ENCODE measurements around the gene PDLIM1.

The PDLIM1 gene

DNA sequence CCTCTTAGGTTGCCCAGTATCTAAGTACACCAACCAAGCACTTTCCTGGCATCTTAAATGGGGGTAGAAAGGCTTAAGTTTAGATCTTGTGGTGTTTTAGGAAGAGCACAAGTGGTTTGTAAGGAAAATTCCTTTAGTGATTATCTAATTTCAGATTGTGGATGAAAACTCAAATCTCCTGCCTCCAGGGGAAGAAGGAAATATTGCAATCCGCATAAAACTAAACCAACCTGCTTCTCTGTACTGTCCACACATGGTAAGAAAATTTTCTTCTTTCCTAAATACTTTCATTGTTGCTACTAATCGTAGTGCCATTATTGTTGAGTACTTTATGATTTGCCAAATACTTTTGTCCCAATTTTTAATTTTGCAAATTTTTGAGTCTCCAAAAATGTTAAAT is 65.7 kb downstream of the PDLIM1 start:
- Histone ChIP-seq H3K27me3 (replicated peaks; ENCODE audit: insufficient read depth, low read length) (no peaks in the 10 kb centered on the region), H3K4me2 (ENCODE audit: low read depth, low read length) (no peak overlapping the region), H3K36me3 (replicated peaks; ENCODE audit: insufficient read depth, low read length) (no peaks in the 10 kb centered on the region), H4K20me1 (ENCODE audit: insufficient read depth, low read length) (no peaks in the 10 kb centered on the region), H3K9me2 (replicated peaks; ENCODE audit: insufficient read depth, low read length) (no peaks in the 10 kb centered on the region), H3K9ac (ENCODE audit: low read length) (no peak overlapping the region), H3K79me2 (ENCODE audit: low read length) (no peaks in the 10 kb centered on the region), H3K27ac (ENCODE audit: low read length) (no peak overlapping the region), H3K4me3 (ENCODE audit: low read length) (no peak overlapping the region), H3K9me3 (replicated peaks; ENCODE audit: insufficient read depth, low read length) (no peaks in the 10 kb centered on the region), H2AFZ (ENCODE audit: low read length) (no peak overlapping the region), H3F3A (ENCODE audit: insufficient read depth, low read length) (no peaks in the 10 kb centered on the region), H3K4me1 (ENCODE audit: low read length) (no peaks in the 10 kb centered on the region)
- no peak for DNase-seq
- TF ChIP-seq CTCF (IDR thresholded peaks at IDR 0.05; ENCODE audit: low read length) (no peak), EZH2 (optimal IDR thresholded peaks at IDR 0.05; ENCODE audit: low read depth, low read length) (no peak), EZH2phosphoT487 (IDR thresholded peaks at IDR 0.05; ENCODE audit: low read length) (no peak)

DNA sequence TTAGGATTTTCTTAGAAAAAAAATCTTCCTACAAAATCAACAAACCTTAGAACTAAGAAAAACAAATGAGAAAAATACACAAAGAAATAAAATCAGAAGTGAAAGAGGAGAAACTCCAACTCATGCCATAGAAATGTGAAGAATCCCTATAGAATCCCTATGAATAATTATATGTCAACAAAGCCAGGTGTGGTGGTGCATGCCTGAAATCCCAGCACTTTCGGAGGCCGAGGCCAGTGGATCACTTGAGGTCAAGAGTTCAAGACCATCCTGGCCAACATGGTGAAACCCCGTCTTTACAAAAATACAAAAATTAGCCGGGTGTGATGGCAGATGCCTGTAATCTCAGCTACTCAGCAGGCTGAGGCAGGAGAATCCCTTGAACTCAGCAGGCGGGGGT is 69.7 kb downstream of the PDLIM1 start:
- TF ChIP-seq EZH2phosphoT487 (IDR thresholded peaks at IDR 0.05; ENCODE audit: low read length) (no peak), EZH2 (optimal IDR thresholded peaks at IDR 0.05; ENCODE audit: low read depth, low read length) (no peak), CTCF (IDR thresholded peaks at IDR 0.05; ENCODE audit: low read length) (no peak)
- no peak overlapping the region for H3K27ac ChIP-seq (ENCODE audit: low read length)

GRCh38 chr10:95220539-95220938 is 70.3 kb downstream of the PDLIM1 start:
- Histone ChIP-seq H3K9me2 (replicated peaks; ENCODE audit: insufficient read depth, low read length) (no peaks in the 10 kb centered on the region), H3K4me1 (ENCODE audit: low read length) (no peaks in the 10 kb centered on the region), H3K79me2 (ENCODE audit: low read length) (no peaks in the 10 kb centered on the region), H3K27me3 (replicated peaks; ENCODE audit: insufficient read depth, low read length) (no peaks in the 10 kb centered on the region), H4K20me1 (ENCODE audit: insufficient read depth, low read length) (no peaks in the 10 kb centered on the region), H3K4me2 (ENCODE audit: low read depth, low read length) (no peak overlapping the region), H2AFZ (ENCODE audit: low read length) (no peak overlapping the region), H3F3A (ENCODE audit: insufficient read depth, low read length) (no peaks in the 10 kb centered on the region), H3K4me3 (ENCODE audit: low read length) (no peak overlapping the region), H3K9me3 (replicated peaks; ENCODE audit: insufficient read depth, low read length) (no peaks in the 10 kb centered on the region), H3K9ac (ENCODE audit: low read length) (no peak overlapping the region), H3K27ac (ENCODE audit: low read length) (no peak overlapping the region), H3K36me3 (replicated peaks; ENCODE audit: insufficient read depth, low read length) (no peaks in the 10 kb centered on the region)
- TF ChIP-seq CTCF (IDR thresholded peaks at IDR 0.05; ENCODE audit: low read length) (no peak), EZH2 (optimal IDR thresholded peaks at IDR 0.05; ENCODE audit: low read depth, low read length) (no peak), EZH2phosphoT487 (IDR thresholded peaks at IDR 0.05; ENCODE audit: low read length) (no peak)
- no peak for DNase-seq

More for the DNA sequence above, 69.7 kb downstream of the PDLIM1 start:
- no peak for DNase-seq
- Histone ChIP-seq H3K27me3 (replicated peaks; ENCODE audit: insufficient read depth, low read length) (no peaks in the 10 kb centered on the region), H3K9me2 (replicated peaks; ENCODE audit: insufficient read depth, low read length) (no peaks in the 10 kb centered on the region), H3K9ac (ENCODE audit: low read length) (no peak overlapping the region), H3F3A (ENCODE audit: insufficient read depth, low read length) (no peaks in the 10 kb centered on the region), H3K9me3 (replicated peaks; ENCODE audit: insufficient read depth, low read length) (no peaks in the 10 kb centered on the region), H4K20me1 (ENCODE audit: insufficient read depth, low read length) (no peaks in the 10 kb centered on the region), H3K36me3 (replicated peaks; ENCODE audit: insufficient read depth, low read length) (no peaks in the 10 kb centered on the region), H3K79me2 (ENCODE audit: low read length) (no peaks in the 10 kb centered on the region), H3K4me3 (ENCODE audit: low read length) (no peak overlapping the region), H3K4me2 (ENCODE audit: low read depth, low read length) (no peak overlapping the region), H3K4me1 (ENCODE audit: low read length) (no peaks in the 10 kb centered on the region), H2AFZ (ENCODE audit: low read length) (no peak overlapping the region)
